Vagina (tissue), 2 donors: ENCODE results near the gene SETD5. TPM values are rescaled to one million over a fixed set of nuclear protein-coding genes. Genes with fewer than 3 reads are reported as not detected.

Experiments used
- DNase-seq, 2 donors: peaks; one replicate each; pipeline ENCODE4 v3.0.0-alpha.2; 2017; ENCODE audit errors: extremely low spot score in 2 of 2
- H3K27ac ChIP-seq: fragments of 200-600 bp; sonication (generic); one replicate; pipeline ENCODE4 v1.5.1; 2019
- H3K27me3 ChIP-seq: fragments of 200-600 bp; sonication (generic); one replicate; pipeline ENCODE4 v1.5.1; 2019
- H3K36me3 ChIP-seq, 2 donors: fragments of 200-600 bp; sonication (generic); one replicate each; pipeline ENCODE4 v1.5.1; 2017 to 2019
- H3K4me1 ChIP-seq: fragments of 200-600 bp; sonication (generic); one replicate; pipeline ENCODE4 v1.5.1; 2019
- H3K4me3 ChIP-seq, 2 donors: fragments of 200-600 bp; sonication (generic); 1 replicate in 1 of 2; 2 replicates in 1 of 2; pipeline ENCODE4 v1.5.1; 2016 to 2019
- H3K9me3 ChIP-seq: fragments of 200-600 bp; sonication (generic); one replicate; pipeline ENCODE4 v1.5.1; 2019
- POLR2A ChIP-seq, 2 donors: fragments of 450-650 bp; IDR thresholded peaks; one replicate each; pipeline ENCODE4 v1.6.1; 2017; ENCODE audit warnings: antibody characterized with exemption in 2 of 2, mild to moderate bottlenecking in 2 of 2, moderate library complexity in 2 of 2
- POLR2AphosphoS5 ChIP-seq, 2 donors: sonication (generic); formaldehyde crosslinking; IDR thresholded peaks; one replicate each; pipeline ENCODE4 v1.9.0; 2017; ENCODE audit warnings: antibody characterized with exemption in 2 of 2, mild to moderate bottlenecking in 2 of 2, low read depth in 1 of 2; ENCODE audit not compliant: insufficient read depth in 1 of 2
- intact Hi-C: fragments of 100-400 bp; cut with DNase I; formaldehyde crosslinking; loops from one replicate; pipeline ENCODE4 v1.15.1; 2023
- total RNA-seq: library from RNA; depleted of rRNA; stranded (reverse); fragments of >200 nt; gene quantifications from one replicate; pipeline ENCODE4 v1.2.3, GENCODE V29; 2016
- TF ChIP-seq, protein P1 (sequence below), 3 experiments: fragments of 450-650 bp in 2 of 3; fragments of 200-600 bp in 1 of 3; sonication (generic) in 1 of 3; IDR thresholded peaks; one replicate each; pipeline ENCODE4 v1.5.1; 2017 to 2019; ENCODE audit warnings: antibody characterized with exemption in 3 of 3, mild to moderate bottlenecking in 2 of 3, moderate library complexity in 2 of 3

The SETD5 gene
- total RNA-seq, 1 donor from 2014 or later: 110 TPM

- no peak overlapping the region for H3K27ac ChIP-seq
- DNase-seq: no peak
- peaks cover 3 to 68% of the 10 kb centered on the region in 2 donors for H3K36me3 ChIP-seq
- peaks cover 23% of the 10 kb centered on the region for H3K4me1 ChIP-seq
- H3K4me3 ChIP-seq: no peak overlapping the region
- intact Hi-C loops: no loop called here
- TF ChIP-seq POLR2AphosphoS5 (IDR thresholded peaks at IDR 0.05; ENCODE audit: insufficient read depth in 1 of 2, low read depth in 1 of 2): no peak
- TF ChIP-seq, protein P1, sequence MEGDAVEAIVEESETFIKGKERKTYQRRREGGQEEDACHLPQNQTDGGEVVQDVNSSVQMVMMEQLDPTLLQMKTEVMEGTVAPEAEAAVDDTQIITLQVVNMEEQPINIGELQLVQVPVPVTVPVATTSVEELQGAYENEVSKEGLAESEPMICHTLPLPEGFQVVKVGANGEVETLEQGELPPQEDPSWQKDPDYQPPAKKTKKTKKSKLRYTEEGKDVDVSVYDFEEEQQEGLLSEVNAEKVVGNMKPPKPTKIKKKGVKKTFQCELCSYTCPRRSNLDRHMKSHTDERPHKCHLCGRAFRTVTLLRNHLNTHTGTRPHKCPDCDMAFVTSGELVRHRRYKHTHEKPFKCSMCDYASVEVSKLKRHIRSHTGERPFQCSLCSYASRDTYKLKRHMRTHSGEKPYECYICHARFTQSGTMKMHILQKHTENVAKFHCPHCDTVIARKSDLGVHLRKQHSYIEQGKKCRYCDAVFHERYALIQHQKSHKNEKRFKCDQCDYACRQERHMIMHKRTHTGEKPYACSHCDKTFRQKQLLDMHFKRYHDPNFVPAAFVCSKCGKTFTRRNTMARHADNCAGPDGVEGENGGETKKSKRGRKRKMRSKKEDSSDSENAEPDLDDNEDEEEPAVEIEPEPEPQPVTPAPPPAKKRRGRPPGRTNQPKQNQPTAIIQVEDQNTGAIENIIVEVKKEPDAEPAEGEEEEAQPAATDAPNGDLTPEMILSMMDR (IDR thresholded peaks at IDR 0.05): no peak
- no peak for TF ChIP-seq POLR2A (IDR thresholded peaks at IDR 0.05)
- H3K27me3 ChIP-seq: no peaks in the 10 kb centered on the region
- H3K9me3 ChIP-seq: no peaks in the 10 kb centered on the region
These were observed 8.7 kb upstream of the SETD5 start for GRCh38 chr3:9388562-9389272.

DNA sequence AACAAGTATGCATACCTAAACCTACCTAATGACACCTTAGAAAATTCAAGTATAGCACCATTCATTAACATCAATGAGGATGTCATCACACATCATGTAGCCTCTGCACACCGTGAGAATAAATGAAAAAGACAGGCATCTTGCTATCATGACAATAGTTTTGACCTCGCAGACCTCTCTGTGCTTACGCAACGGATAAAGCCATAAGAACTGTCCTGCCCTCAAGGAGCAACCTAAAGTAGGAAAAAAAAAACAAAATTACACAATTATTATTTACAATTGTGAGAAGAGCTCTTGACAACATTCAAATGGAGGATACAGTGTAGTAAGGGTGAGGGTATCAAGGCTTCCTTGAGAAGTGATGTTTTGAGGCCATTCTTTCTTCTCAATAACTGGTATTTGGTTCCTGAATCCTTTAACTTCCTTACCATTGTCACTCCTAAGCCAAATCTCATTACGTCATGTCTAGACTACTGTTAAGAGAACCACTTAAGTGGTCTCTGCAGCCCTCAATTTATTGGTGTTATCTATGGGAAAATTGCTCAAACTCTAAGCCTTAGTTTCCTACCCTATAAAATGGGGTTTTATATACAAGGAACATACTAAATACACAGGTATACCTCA, 7.0 kb upstream of the SETD5 start:
- Histone ChIP-seq H3K9me3 (no peaks in the 10 kb centered on the region), H3K4me3 (no peak overlapping the region), H3K27ac (no peak overlapping the region), H3K27me3 (no peaks in the 10 kb centered on the region), H3K4me1 (peaks cover 39% of the 10 kb centered on the region), H3K36me3 (peaks cover 3 to 53% of the 10 kb centered on the region in 2 donors)
- TF ChIP-seq, protein P1 (IDR thresholded peaks at IDR 0.05): no peak
- TF ChIP-seq POLR2A (IDR thresholded peaks at IDR 0.05) (no peak), POLR2AphosphoS5 (IDR thresholded peaks at IDR 0.05; ENCODE audit: insufficient read depth in 1 of 2, low read depth in 1 of 2) (no peak)
- intact Hi-C loops: no loop called here
- no peak for DNase-seq

DNA sequence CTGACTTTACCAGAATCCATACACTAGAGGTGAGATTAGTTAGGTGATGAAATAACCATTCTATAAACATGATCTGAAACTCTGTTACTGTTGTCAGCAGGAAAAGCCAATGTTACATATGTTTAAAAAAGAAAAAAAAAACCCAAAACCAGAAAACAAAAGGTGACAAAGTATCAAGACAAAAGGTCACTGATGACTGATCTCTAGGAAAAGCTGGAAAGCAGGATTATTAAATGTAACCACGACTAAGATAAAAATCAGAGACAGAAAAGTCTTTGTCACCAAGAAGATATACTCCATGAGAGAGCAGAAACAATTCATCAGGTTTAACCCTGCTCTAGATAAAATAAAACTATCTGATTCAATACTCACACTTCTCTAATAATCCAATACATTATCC, 5.4 kb upstream of the SETD5 start:
- Histone ChIP-seq H3K36me3 (peaks cover 3 to 41% of the 10 kb centered on the region in 2 donors), H3K27me3 (no peaks in the 10 kb centered on the region), H3K9me3 (no peaks in the 10 kb centered on the region), H3K4me1 (peaks cover 44% of the 10 kb centered on the region), H3K4me3 (no peak overlapping the region), H3K27ac (no peak overlapping the region)
- DNase-seq: no peak
- intact Hi-C loops: no loop called here
- TF ChIP-seq POLR2A (IDR thresholded peaks at IDR 0.05) (no peak), POLR2AphosphoS5 (IDR thresholded peaks at IDR 0.05; ENCODE audit: insufficient read depth in 1 of 2, low read depth in 1 of 2) (no peak)
- TF ChIP-seq, protein P1 (IDR thresholded peaks at IDR 0.05): no peak

GRCh38 chr3:9395570-9396300, 1.7 kb upstream of the SETD5 start:
- H3K9me3 ChIP-seq: no peaks in the 10 kb centered on the region
- H3K4me1 ChIP-seq: peaks cover 67% of the 10 kb centered on the region
- no peak for DNase-seq
- H3K27me3 ChIP-seq: no peaks in the 10 kb centered on the region
- TF ChIP-seq POLR2A (IDR thresholded peaks at IDR 0.05) (no peak), POLR2AphosphoS5 (IDR thresholded peaks at IDR 0.05; ENCODE audit: insufficient read depth in 1 of 2, low read depth in 1 of 2) (no peak)
- TF ChIP-seq, protein P1 (IDR thresholded peaks at IDR 0.05): no peak
- intact Hi-C loops: no loop called here
- peak overlapping the region; percentile 99 for H3K27ac ChIP-seq
- peaks cover 0 to 4% of the 10 kb centered on the region in 2 donors for H3K36me3 ChIP-seq
- H3K4me3 ChIP-seq: peak overlapping the region; percentile 95 to 99
